ENCODE data around the gene PDCD10. TPM values are rescaled to one million over a fixed set of nuclear protein-coding genes. Genes with fewer than 3 reads are reported as not detected.

PDCD10 gene
- polyA plus RNA-seq, 3 donors = 22.8 to 41.4 (median 36.0) TPM

- 73 to 76% (median 74%) methylated on average over 2 of the region's 2 CpGs for WGBS, 3 donors
Observed at GRCh38 chr3:167705840-167706239, 28.9 kb downstream of the PDCD10 start.

DNA sequence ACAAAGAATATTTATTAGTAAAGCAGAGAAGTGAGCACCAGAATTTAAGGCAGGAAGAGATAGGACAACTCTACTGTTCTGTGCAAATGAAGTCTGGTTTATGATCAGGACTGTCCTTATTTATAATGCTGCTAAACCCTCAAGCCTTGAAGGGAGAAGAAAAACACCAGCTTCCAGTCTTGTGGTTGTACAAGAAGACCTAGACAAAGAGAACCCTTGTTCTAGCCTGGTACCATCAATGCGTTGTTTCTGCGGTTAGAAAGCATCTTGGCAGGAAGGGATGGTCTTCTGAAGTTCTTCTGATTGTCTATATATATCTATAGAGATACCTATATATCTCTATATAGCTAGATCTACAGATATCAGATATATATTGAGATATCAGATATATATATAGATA lies 33.8 kb downstream of the PDCD10 start:
- WGBS, 3 donors = 94 to 100% (median 100%) methylated on average over 2 of the region's 2 CpGs
- H3K27ac ChIP-seq (ENCODE audit: low read depth, low read length) = no peak overlapping the region

More at GRCh38 chr3:167705840-167706239, 28.9 kb downstream of the PDCD10 start:
- H3K27ac ChIP-seq (ENCODE audit: low read depth, low read length) = no peak overlapping the region

DNA sequence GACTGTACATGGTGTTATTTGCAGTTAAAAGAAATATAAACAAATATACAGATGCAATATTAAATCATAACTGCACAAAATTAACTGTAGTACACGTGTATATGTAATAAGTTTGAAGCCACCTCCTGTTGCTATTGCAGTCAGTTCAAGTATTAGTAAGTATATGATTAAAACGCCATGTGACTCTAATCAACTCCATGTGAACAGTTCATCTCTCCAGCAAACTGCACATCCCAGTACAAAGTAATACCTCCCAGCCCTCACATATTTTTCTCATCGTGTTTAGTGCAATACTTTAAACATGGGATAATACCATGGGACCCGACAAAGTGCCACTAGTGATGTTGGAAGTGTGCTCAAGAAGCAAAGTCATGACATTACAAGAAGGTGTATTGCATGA lies 34.6 kb downstream of the PDCD10 start:
- WGBS, 3 donors = 92 to 94% (median 94%) methylated on average over 4 of the region's 4 CpGs
- no peak overlapping the region for H3K27ac ChIP-seq (ENCODE audit: low read depth, low read length)

DNA sequence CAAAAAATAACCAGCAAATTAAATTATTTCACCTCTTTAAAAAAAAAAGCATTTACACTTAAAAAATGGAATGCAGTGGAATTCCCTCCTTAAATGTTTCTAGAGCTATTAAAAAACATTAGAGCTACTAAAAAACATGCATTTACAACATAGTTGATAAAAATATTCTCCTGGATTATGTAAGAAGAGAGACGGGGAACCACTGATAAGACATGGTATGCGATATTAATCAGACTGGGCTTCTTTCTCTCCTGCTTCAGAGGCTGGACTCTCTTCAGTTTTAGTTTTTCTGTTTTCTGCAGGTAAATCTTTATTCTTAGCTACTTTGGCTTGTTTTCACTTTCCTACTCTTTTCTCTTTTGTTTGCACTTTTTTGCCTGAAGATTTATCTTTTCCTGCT lies 40.6 kb downstream of the PDCD10 start:
- no peak overlapping the region for H3K27ac ChIP-seq (ENCODE audit: low read depth, low read length)
- 74 to 82% (median 81%) methylated on average over 2 of the region's 2 CpGs for WGBS, 3 donors

GRCh38 chr3:167691366-167691765 lies 43.3 kb downstream of the PDCD10 start:
- H3K27ac ChIP-seq (ENCODE audit: low read depth, low read length) = no peak overlapping the region
- WGBS, 3 donors = 44 to 65% (median 61%) methylated on average over 3 of the region's 3 CpGs

DNA sequence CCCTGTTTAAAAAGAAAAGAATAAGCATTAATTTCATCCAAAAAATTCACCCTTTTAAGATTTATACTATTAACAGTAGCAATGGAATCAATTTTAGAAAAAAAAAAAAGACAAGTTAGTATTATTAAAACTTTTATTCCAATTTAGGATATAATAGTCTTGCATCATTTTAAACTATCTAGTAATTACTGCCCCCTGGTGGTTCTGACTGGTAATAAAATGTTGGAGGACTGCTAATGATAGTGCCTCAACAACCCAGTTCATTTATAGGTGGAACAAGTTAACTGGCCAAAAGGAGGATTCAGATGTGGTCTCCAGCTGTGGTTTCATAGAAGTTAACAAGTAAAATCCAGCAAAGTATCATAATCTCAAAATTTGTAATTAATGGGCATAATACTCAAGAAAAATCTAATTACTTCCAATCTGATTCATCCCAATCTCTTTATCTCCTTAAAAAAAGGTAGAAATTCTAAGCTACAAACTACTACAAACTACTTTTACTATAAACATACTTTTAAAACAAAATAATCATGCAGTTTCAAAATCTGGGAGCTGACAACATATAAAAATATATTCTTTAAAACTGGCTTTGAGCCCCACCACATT lies 50.2 kb downstream of the PDCD10 start:
- H3K27ac ChIP-seq (ENCODE audit: low read depth, low read length) = no peak overlapping the region

DNA sequence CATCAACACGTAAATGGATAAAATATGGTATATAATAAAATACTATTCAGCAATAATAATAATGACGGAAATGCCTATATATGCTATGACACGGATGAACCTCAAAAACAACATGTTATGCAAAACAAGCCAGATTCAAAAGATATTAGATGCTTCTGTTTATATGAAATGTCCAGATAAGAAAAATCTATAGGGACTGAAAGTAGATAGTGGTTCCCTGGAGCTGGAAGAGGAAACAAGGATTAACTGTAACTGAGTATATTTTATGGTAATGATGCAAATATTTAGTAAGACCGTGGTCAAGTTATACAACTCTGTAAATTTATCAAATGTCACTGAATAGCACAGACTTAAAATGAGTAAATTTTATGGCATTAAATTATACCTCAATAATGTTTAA lies 55.2 kb downstream of the PDCD10 start:
- WGBS, 3 donors = 93 to 94% (median 93%) methylated on average over 4 of the region's 4 CpGs
- H3K27ac ChIP-seq (ENCODE audit: low read depth, low read length) = no peak overlapping the region

DNA sequence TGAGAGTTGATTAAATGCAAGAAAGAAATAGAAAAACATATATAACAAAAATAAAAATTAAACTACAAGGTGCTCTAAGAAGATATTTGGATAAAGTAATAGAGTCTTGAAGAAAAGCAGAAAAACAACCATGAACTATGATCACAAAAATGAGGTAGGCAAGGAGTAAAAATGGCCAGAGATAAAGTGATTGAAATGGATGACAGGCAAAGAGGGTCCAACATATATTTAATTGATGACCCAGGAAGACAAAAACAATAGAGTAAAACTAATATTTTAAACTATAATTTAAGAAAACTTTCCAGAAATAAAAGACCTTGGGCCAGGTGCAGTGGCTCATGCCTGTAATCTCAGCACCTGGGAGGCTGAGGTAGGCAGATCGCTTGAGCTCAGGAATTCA lies 58.8 kb downstream of the PDCD10 start:
- 100% methylated on average over 1 of the region's 1 CpG for WGBS, 3 donors

DNA sequence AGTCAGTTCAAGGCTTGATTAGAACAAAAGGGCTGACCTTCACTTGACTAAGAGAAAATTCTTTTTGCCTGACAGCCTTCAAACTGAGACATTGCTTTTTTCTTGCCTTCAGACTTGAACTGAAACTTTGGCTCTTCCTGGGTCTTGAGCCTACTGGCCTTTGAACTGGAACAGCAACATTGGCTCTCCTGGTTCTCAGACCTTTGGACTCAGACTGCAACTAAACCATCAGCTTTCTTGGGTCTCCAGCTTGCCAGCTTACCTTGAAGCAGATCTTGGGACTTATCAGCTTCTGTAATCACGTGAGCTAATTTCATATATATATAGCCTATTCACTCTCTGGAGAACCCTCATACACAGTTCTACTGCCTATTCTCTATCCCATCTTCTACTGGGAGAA lies 61.5 kb downstream of the PDCD10 start:
- WGBS, 3 donors = 68 to 98% (median 97%) methylated on average over 1 of the region's 1 CpG
- no peak overlapping the region for H3K27ac ChIP-seq (ENCODE audit: low read depth, low read length)

More for the DNA sequence above, 58.8 kb downstream of the PDCD10 start:
- no peak overlapping the region for H3K27ac ChIP-seq (ENCODE audit: low read depth, low read length)

- H3K27ac ChIP-seq (ENCODE audit: low read depth, low read length) = no peak overlapping the region
- WGBS, 3 donors = 72 to 90% (median 76%) methylated on average over 4 of the region's 4 CpGs
Observed at GRCh38 chr3:167671878-167672427, 62.7 kb downstream of the PDCD10 start.

- WGBS, 3 donors = 33 to 66% (median 46%) methylated on average over 1 of the region's 1 CpG
- H3K27ac ChIP-seq (ENCODE audit: low read depth, low read length) = no peak overlapping the region
Observed at GRCh38 chr3:167669699-167670098, 65.0 kb downstream of the PDCD10 start.

- WGBS, 3 donors = 90 to 95% (median 90%) methylated on average over 1 of the region's 1 CpG
Observed at GRCh38 chr3:167668651-167669050, 66.0 kb downstream of the PDCD10 start.

DNA sequence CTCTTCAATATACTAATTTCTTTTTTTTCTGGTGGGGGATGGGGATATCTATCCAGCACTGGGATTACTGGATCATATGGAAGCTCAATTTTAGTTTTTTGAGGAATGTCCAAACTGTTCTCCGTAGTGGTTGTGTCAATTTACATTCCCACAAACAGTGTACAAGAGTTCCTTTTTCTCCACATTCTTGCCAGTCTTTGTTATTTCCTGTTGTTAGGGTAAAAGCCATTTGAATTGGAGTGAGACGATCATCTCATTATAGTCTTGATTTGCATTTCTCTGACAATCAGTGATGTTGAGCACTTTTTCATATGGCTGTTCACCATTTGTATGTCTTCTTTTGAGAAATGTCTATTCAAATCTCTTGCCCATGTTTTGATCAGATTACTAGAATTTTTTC lies 68.1 kb downstream of the PDCD10 start:
- no peak overlapping the region for H3K27ac ChIP-seq (ENCODE audit: low read depth, low read length)
- 78 to 88% (median 79%) methylated on average over 2 of the region's 2 CpGs for WGBS, 3 donors

More at GRCh38 chr3:167668651-167669050, 66.0 kb downstream of the PDCD10 start:
- no peak overlapping the region for H3K27ac ChIP-seq (ENCODE audit: low read depth, low read length)

DNA sequence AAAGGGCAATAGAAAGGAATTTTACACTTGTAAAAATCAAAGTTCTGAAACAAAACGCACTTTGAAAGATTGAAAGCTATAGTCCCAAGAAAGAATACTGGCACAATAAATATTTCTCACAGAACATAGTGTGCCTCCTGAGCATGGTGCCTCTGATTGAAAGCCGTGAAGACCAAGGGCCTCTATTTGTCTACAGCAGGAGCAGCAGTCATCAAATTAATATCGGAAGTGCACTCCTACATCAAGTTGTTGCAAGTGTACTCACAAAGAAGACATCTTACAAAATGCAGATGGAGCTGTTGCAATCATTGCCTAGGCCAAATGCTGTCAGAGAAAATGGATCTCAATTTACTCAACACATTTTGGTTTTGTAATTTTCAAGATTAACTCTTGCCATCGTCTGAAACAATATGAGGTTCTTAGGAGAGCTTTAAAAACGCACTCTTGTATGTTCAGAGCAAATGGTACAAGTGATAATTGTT lies 71.7 kb downstream of the PDCD10 start:
- WGBS, 3 donors = 73 to 86% (median 74%) methylated on average over 5 of the region's 5 CpGs
- H3K27ac ChIP-seq (ENCODE audit: low read depth, low read length) = no peak overlapping the region

- no peak overlapping the region for H3K27ac ChIP-seq (ENCODE audit: low read depth, low read length)
- 73 to 77% (median 77%) methylated on average over 3 of the region's 3 CpGs for WGBS, 3 donors
Observed at GRCh38 chr3:167657684-167658225, 76.9 kb downstream of the PDCD10 start.

DNA sequence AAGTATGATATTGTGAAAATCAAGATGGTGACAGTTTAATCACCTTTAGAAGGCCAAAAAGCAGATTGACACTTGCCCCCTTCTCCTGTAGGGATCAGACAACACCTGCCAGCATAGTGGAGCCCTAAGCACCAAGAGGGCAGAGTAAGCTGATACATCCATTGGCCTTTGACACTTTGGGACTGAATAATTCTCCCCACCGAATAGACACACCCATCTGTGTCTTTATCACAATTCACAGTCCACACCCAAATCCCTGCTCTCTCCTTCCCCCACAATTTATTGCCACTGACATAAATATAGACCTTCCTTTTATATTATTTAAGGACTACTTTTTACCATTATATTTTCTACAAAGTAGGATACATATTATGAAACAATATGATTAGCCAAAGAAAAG lies 77.9 kb downstream of the PDCD10 start:
- 59 to 61% (median 60%) methylated on average over 1 of the region's 1 CpG for WGBS, 3 donors
- no peak overlapping the region for H3K27ac ChIP-seq (ENCODE audit: low read depth, low read length)

GRCh38 chr3:167653760-167654159 lies 80.9 kb downstream of the PDCD10 start, which contains the start of gene WDR49:
TSS of gene WDR49 (minus strand) at chr3:167653942. CDS start at chr3:167653425, 517 bp downstream.
- no peak within 1 kb of the TSS for H3K27ac ChIP-seq (ENCODE audit: low read depth, low read length)
- 62 to 70% (median 67%) methylated on average over 1 of the region's 1 CpG for WGBS, 3 donors

DNA sequence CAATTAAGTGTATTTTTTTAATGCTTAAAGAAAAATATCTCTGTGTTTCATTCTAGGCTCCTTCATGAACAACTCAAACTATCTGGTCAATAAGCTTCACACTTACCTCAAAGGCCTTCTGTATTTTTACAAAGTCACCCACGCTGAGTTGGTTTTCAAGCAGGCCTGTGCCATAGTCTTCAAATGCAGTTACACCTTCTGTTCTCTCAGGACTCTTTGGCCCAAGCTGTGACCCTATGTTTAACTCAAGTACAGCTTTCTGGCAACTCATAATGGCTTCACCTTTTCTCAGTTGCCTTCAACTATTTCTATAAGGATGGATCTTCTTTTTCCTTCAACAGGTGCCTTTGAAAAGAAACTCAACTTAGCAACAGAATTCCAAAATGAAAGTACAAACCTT lies 81.5 kb downstream of the PDCD10 start:
- WGBS, 3 donors = 57 to 89% (median 68%) methylated on average over 1 of the region's 1 CpG
- no peak overlapping the region for H3K27ac ChIP-seq (ENCODE audit: low read depth, low read length)

DNA sequence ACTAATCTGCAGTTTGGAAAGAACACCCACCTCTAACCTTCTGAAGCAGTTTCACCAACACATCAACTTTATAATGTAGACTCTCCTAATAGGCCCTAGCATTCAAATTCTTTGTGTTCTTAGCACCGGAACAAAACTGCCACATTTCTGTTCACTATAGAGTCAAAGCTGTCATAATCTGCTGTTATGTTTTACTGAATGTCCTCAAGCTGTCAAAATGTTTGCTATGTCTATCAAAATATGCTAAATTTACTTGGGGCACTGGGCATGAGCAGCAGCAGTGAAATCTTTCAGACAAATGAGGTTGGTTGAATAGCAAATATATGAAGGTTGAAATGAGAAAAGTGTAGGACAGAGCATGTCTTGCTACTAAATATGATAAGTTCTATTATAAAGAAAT lies 82.9 kb downstream of the PDCD10 start:
- WGBS, 3 donors = 55 to 95% (median 91%) methylated on average over 1 of the region's 1 CpG
- no peak overlapping the region for H3K27ac ChIP-seq (ENCODE audit: low read depth, low read length)

- H3K27ac ChIP-seq (ENCODE audit: low read depth, low read length) = no peak overlapping the region
- WGBS, 3 donors = 50 to 88% (median 55%) methylated on average over 2 of the region's 2 CpGs
Observed at GRCh38 chr3:167650459-167650858, 84.2 kb downstream of the PDCD10 start.
